Measurements from ENCODE around the gene GAS1.
A peak's percentile ranks its signal among the peaks of the same experiment; 100 is the strongest.

The GAS1 gene, protein sequence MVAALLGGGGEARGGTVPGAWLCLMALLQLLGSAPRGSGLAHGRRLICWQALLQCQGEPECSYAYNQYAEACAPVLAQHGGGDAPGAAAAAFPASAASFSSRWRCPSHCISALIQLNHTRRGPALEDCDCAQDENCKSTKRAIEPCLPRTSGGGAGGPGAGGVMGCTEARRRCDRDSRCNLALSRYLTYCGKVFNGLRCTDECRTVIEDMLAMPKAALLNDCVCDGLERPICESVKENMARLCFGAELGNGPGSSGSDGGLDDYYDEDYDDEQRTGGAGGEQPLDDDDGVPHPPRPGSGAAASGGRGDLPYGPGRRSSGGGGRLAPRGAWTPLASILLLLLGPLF

DNA sequence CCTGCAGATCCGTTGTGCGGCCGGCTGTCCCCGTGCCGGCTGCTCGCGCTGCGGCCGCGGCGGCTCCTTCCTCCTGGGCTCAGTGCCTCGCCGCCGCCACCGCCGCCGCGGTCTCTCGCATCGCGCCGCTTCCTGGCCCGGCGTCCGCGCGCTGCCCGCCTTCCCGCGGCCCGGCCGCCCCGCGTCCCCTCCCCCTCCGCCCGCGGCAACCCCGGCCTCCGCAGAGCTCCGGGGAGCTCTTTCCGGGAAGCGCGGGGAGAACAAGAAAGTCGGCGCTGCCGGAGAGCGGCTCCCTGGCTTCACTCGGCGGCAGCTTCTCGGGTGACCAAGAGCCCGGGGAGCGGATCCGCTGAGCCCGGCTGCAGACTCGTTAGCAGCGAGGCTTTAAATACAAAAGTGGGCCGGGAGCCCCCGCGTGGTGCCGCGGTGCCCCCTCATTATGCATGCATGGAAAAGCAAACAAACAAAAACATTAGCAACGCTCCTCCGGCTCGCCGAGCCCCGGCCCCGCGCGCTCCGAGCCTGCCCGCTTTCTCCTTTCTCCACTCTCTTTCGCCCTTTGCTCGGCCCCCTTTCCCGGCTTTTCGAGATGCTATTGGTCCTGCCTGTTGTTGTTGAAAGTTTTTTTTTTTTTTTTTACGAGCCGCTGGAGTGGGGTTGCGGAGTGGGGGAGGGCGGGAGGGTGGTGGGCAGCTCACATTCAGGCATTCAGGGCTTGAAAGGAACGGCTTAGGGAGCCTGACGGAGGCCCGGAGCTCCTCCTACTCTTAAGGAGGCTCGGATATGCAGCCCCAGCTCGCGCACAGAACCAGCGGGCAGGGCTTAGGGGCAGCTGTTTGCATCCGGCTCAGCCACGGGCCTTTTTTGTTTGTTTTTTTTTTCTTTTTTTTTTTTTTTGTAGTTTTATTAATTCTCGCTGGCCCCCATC lies at the start of gene GAS1:
TSS of gene GAS1 (minus strand) at position 361 of the 928 bp plus-strand sequence. CDS start 727 bp downstream, outside the sequence.
- peak; percentile 40 for DNase-seq (ENCODE audit: low read depth)

DNA sequence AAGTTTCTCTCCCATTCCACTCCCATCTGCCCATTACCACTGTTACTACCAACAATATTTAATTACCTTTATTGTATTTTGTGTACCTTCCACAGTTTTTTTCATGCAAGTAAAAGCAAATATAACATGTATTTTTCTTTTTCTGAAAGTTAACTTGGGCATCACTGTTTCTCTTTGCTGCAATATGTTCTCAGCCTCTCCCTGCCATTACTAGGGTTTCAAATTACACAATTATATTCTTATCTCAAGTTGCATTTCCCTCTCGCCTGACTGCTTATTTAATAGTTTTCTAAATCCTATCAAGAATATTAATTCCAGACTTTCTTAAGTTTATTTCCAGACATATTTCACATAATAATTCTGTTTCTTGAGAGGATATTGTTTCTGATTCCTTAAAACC lies 46.9 kb upstream of the GAS1 start:
- DNase-seq (ENCODE audit: low read depth) = no peak

DNA sequence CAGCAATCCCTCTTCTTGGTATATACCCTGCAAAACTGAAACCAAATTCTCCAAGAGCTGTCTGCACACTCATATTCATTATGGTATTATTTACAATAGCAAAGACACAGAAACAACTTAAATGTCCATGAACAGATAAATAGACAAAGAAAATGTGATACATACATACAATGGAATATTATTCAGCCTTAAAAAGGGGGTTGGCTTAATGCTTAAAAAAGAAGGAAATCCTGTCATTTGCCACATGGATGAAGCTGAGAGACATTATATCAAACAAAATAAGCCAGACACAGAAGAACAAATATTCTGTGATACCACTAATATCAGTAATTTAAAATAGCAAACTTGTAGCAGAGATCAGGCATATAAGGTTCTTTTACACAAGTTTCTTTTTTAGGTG lies 46.5 kb upstream of the GAS1 start:
- DNase-seq (ENCODE audit: low read depth) = no peak

DNA sequence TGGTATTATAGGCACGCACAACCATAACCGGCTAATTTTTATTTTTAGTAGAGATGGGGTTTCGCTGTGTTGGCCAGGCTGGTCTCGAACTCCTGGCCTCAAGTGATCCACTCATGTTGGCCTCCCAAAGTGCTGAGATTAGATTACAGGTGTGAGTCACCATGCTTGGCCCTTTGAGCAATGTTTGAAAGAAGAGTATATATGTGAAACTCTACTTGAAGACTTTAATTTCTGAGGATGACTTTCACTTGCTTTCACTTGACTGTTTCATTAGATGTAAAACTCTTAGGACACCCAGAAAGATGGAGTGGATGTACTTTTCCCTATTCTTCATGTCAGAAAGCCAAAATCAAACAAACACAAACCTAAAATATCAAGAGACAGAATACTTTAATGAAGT lies 43.8 kb upstream of the GAS1 start:
- no peak for DNase-seq (ENCODE audit: low read depth)

DNA sequence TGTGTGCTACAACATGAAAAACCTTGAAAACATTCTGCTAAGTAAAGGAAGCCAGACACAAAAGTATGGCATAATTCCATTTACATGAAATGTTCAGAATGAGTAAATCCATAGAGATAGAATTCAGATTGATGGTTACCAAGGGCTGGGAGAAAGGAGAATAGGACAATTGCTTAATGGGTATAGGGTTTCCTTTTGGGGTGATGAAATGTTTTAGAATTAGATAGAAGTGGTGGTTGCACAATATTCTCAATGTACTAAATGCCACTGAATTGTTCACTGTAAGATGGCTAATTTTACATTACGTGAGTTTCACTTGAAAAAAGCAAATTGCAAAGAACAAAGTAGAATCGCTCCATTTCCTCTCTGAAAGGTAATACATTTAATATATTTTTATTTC lies 43.0 kb upstream of the GAS1 start:
- DNase-seq (ENCODE audit: low read depth) = no peak

DNA sequence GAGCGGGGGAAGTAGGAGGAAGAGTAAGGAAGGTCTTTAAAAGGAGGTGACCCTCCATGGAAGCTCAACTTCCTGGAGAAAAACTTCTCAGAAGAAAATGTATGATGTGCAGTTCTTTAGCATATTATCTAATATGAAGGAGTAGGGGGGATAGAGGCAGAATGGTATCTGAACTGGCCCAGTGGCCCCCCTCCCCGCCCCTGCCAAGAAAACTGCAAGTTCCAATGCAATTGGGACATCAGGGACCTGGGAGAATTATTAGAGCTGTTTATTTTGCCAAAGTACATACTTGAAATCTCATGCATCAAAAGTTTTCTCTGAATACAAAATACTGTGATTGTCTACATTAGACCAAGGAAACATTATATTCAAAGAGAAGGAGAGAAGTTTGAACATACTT lies 40.6 kb upstream of the GAS1 start:
- DNase-seq (ENCODE audit: low read depth) = no peak

DNA sequence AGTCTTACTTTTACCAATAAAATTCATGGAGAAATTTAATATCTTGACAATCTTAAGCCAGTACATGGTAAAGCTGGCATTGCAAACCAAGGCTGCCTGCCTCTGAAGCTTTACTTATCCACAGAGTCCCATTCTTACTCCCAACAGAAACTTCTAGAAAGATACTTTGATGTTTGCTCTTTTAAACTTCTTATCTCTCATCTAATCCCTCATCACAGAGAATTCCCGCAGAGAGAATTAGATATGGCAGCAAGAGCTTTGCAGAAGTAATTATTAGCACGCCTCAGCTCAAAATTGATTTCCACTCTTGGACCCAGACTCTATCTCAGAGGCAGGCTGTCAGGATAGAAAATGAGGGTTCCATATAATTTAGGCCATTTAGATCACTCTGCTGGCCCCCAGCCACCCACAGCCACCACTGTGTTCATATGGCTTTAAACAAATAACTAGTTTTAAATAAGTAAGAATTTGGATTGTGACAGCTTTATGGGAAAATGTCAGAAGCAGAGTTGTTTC lies 37.9 kb upstream of the GAS1 start:
- DNase-seq (ENCODE audit: low read depth) = no peak

DNA sequence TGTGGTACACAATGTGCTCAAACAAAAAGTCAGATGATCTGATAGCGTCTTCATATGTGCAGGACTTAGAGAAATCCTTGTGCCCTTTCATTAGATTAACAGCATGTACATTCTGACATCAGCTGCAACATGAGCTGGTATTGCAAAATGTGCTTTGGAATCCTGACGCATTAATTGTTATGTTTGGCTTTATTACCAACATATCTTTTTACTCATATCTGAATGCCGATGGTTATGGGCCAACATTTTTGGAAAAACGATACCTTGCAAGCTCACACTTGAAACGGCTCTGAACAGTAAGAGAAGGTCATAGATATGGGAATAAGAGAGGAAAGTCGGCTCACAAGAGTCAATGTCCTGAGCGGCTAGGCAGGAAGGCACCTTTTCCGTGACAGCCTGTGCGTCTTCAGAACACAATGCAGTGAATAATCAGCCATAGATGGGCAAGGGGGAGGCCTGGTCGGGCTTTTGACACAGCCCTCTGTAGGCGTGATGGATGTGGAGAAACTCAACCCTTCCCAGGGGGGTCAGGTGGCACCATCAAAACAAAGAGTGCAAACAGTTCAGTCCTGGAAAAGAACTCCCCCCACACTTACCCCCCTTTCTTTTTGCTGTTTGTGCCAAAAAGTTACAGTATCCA lies 36.4 kb upstream of the GAS1 start:
- no peak for DNase-seq (ENCODE audit: low read depth)

DNA sequence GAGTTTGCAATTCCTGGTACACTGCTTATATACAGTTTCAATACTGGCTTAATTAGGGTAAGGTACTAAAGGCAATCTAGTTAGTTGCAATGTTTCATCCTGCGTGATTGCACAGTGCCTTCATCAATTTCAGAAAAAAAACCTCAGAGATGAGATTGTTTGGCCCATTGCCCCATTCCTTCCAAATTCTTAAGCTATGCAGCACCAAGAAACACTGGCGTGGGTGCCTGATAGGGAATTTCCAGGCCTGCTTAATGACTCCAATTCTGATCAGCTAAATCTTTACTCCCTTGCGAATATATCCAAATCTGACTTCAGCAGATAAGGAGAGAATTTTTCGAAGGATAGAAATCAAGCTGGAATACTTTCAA lies 35.9 kb upstream of the GAS1 start:
- no peak for DNase-seq (ENCODE audit: low read depth)

DNA sequence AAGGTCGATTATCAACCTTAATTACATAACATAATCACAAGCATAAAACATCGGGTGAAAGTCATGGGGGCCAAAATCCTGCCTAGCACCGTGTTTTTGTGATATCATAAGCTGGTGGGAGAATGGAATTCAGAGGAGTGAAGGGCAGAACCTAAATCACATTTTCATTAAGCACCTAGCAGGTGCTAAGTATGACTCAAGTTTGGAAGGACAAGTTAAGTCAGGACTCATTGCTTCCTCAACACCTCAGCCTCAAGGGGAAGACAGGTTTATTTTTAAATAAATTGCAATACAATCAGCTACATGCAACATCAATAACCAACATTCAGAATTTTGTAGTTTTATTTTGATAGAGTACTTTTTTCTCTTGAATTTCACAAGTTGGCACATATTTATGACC lies 33.5 kb upstream of the GAS1 start:
- no peak for DNase-seq (ENCODE audit: low read depth)

DNA sequence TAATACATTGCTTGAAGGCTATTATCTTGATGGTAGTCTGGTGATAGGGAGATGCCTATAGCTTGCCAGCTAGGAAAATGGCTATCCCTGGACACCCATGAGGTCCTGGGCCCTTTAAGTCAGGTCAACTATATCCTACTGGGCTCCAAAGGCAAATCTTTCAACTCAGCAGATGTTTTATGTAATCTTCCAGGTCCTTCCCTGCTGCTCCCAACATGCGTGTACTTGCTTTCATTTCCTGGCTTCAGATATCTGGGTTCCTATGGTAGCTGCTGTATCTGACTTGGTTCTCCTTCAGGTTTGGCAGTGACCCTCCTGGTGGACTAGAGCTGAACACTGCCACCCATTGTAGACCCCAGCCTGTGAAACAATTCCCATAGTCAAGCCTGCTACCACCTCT lies 32.4 kb upstream of the GAS1 start:
- no peak for DNase-seq (ENCODE audit: low read depth)

DNA sequence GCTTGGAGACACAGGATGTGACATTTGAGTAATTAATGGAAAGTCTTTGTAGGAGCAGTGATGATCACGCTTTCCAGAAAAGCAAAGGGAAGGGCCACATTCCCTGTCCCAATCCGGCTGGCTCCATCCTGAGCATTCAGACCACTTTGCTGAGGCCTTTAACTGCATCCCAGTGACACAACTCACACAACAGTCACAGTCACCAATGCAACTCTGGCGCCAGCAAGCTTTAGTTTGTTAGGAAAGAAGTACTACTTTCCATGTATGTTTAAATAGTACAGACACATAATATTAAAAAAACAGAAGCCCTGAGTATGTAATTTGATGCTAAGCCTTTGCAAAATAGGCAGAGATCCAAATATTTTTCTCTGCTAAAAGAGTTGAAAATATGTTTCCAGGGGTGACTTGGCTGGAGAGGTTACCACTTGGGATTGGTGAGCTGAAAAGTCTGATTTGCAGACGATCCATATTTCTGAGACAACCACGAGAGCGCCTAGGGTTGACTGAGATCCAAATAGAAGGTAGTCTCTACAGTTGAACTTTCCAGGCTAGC lies 31.7 kb upstream of the GAS1 start:
- DNase-seq (ENCODE audit: low read depth) = no peak

DNA sequence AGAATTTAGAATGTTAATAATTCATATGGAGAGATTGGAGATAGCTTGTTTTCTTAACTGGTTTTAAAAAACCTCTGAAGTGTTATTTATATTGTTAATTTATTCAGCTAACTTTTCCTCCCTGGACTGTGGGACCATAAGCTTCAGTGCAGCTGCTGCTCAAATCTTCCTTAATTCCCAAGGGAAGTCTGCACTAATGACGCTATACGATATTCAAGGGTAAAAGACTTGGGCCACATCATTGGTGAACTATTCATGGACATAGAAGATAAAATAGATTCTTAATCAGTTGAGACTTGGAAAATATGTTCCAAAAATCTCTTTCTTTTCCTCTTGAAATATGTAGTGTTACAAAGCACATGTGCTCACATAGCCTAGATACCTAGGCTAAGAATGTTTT lies 31.1 kb upstream of the GAS1 start:
- no peak for DNase-seq (ENCODE audit: low read depth)

DNA sequence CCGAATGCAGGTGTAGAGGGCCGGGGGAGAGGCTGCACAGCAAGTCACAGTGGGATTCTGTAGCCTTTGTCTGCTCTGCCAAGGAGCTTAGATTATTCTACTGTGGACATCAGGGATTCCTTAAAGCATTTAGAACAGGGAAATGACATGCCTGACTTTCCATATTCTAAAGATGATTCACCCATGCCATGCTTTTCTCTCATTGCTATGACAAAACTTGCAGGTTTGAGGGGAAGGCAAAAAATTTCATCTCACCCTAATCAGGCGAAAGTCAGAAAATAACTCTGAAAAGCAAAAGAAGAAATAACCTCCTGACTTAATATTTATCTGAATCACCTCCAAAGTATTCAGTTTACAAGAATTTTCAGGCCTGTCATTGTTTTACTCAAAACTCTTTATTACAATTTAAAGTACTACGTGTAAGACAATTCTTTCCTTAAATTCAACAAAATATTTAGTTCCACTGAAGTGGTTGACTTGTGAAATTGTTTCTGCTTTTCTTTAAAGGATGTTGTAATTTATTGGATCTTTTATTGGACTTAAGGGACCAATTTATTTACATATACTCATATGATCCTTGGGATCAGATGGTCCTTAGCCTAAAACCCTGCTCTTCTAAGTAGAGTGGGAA lies 30.0 kb upstream of the GAS1 start:
- no peak for DNase-seq (ENCODE audit: low read depth)

DNA sequence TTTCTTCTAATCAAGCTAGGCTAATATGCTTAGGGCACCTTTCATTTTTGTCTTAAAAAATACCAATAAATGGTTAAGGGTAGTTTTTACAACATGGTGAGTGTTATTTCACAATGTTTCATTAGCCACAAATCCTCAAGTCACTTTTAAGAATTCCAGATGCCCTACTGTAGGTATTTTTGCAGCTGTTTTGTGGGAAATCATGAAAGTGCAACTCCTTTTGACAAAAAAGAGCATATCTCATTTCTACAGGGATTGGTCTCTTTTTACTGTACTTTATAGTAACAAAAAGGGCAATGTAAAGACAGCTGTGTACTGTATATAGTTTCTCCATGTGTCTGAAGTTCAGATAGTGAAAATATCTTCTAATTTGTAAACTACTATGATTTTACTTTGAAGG lies 28.3 kb upstream of the GAS1 start:
- no peak for DNase-seq (ENCODE audit: low read depth)

DNA sequence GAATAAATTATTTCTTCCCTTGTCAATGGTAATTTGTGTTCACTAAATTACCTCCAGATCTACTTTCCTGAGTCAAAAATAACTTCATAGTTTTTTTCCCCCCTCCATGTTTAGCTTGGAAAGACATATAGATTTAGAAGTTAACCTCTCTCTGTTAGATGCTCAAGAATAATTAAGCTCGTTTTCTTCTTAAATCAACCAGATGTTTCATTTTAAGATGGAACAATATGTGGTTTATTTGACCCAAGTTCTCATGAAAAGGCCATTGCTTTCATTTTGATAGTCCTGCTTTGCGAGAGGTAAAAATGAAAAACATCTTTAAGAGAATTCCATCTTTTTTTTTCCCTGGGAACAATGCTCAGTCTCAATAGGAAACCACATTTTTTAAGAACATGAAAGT lies 27.7 kb upstream of the GAS1 start:
- DNase-seq (ENCODE audit: low read depth) = no peak

DNA sequence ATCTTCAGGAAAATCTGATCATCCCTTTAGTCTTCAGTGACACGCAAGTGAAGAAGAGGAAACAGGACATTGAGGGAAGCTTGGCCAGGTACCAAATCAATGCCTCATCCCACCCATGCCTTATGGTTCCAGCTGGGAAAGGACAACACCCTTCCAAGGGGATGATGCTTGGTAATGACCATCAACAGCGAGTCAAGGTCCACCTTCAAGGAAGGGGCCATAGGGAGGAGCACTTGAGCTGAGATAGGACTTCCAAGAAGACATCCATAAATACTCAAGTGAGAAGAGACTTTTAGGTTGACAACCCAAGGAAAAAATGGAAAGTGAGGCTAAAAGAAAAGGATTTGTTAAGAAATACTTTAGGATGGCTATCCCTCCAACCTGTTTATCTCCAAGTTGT lies 27.1 kb upstream of the GAS1 start:
- no peak for DNase-seq (ENCODE audit: low read depth)

DNA sequence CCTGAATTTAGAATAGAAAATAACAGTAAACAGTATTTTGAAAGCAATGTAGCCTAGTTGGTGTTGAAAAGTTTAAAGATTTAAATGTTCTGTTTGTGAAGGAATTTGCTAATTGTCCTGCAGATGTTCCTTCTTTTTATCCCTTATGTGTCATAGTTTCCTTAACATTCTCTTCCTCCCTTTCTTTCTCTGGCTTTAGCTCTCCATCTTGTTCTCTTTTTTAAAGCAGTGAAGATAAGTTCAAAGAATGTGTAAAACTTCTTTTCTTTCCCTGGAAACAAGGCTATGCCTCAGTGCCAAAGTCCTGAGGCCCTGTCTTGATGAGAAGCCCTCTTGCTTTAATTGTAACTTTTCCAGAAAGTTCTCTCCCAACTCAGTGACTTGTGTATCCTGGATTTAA lies 24.4 kb upstream of the GAS1 start:
- no peak for DNase-seq (ENCODE audit: low read depth)

DNA sequence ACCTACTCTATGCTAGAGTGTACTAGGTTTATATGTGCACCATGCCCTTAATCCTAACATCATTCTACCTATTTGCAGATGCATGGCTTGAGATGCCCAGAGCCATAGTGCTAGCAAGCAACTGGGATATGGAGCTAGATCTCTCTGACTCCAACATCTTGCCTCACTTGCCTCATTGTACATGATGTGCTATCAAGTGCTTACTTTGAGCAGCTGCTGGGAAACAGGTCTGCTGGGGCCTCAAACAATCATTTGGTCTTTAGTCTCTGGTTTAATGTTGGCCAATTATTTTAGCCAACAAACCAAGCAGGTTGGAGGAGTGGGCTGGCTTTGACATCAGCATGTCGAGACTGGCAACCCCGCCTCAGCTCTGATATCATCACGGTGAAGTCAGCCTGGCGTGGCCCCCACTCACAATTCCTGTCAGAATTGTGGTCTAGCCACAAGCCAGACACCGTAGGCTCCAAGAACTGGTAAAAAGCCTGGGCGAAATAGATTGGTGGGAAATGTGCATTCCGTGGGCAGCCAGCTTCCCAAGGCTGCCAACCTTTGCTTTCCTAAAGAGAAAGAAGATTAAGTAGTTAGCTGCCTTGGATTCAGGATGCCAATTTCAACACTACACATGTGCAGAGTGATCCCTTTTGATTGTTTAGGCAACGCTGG lies 21.1 kb upstream of the GAS1 start:
- no peak for DNase-seq (ENCODE audit: low read depth)

DNA sequence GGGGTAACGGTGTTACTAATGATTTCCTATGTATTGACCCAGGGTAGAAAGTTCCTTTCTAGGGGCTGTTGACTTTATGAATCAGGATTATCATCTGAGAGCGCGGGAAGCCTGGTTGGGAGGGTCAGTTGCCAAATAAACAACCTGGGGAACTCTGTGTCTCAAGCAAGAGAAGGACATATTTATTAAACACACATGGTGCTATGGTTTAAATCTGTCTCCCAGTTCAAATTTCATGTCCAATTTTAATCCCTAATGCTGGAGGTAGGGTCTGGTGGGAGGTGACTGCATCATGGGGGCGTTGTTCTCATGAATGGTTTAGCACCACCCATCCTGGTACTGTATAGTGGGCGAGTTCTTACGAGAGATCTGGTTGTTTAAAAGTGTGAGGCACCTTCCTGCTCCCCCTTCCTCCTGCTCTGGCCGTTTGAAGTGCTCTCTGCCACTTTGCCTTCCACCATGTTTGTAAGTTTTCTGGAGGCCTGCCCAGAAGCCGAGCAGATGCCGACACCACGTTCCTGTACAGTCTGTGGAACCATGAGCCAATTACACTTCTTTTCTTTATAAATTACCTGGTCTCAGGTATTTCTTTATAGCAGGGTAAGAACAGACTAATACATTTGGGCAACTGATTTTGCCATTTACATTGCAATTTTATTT lies 19.7 kb upstream of the GAS1 start:
- DNase-seq (ENCODE audit: low read depth) = no peak

All from activated T-cell treated with anti-CD3 and anti-CD28 coated beads for 48 hours (primary cell).